Adrenal gland (tissue), 5 donors: ENCODE results near the gene LMNB1.

Experiments used
- CTCF ChIP-seq, 6 experiments: fragments of 450-650 bp in 4 of 6; fragments of 200-600 bp in 2 of 6; sonication (generic) in 1 of 6; IDR thresholded peaks; 1 replicate in 5 of 6; 2 replicates in 1 of 6; pipeline versions ENCODE4 v1.5.1 to v1.8.0; 2016 to 2021; ENCODE audit warnings: antibody characterized with exemption in 6 of 6, mild to moderate bottlenecking in 2 of 6, moderate library complexity in 1 of 6
- POLR2A ChIP-seq, 2 donors: fragments of 450-650 bp; IDR thresholded peaks; one replicate each; pipeline ENCODE4 v1.6.1; 2017; ENCODE audit warnings: antibody characterized with exemption in 2 of 2, mild to moderate bottlenecking in 2 of 2, moderate library complexity in 1 of 2
- donor health status: DM: no; HTN: no; CAD: no.

GRCh38 chr5:126763371-126763770 is 13.6 kb upstream of the LMNB1 start:
- no peak for TF ChIP-seq POLR2A (IDR thresholded peaks at IDR 0.05)
- TF ChIP-seq CTCF (IDR thresholded peaks at IDR 0.05), result no peak
